ENCODE data around the gene BTF3L4.
"Not testable (repeated sequence)": the region's sequence is repeated elsewhere in the genome, so short reads cannot be mapped to it uniquely, and the experiment has no call there.

BTF3L4 gene

GRCh38 chr1:52055866-52056162 is 281 bp upstream of the BTF3L4 start:
- no peak for DNase-seq

GRCh38 chr1:52056937-52057231 is 789 bp downstream of the BTF3L4 start:
- peak; percentile 73 for DNase-seq

GRCh38 chr1:52057255-52057654 is 1.2 kb downstream of the BTF3L4 start:
- DNase-seq = no peak

- DNase-seq = no peak
Observed at GRCh38 chr1:52057876-52058415, 1.9 kb downstream of the BTF3L4 start.

- no peak for DNase-seq
Observed at GRCh38 chr1:52059321-52059720, 3.2 kb downstream of the BTF3L4 start.

GRCh38 chr1:52059888-52060287 is 3.8 kb downstream of the BTF3L4 start:
- DNase-seq = no peak

GRCh38 chr1:52060822-52061221 is 4.7 kb downstream of the BTF3L4 start:
- no peak for DNase-seq

- no peak for DNase-seq
Observed at GRCh38 chr1:52063192-52063591, 7.1 kb downstream of the BTF3L4 start.

GRCh38 chr1:52070704-52071103 is 14.6 kb downstream of the BTF3L4 start:
- DNase-seq = no peak

GRCh38 chr1:52072291-52072690 is 16.2 kb downstream of the BTF3L4 start:
- DNase-seq = no peak

GRCh38 chr1:52077277-52077676 is 21.2 kb downstream of the BTF3L4 start:
- DNase-seq = not testable (repeated sequence)

- DNase-seq = no peak
Observed at GRCh38 chr1:52080014-52080415, 23.9 kb downstream of the BTF3L4 start.

GRCh38 chr1:52087892-52088291 is 31.8 kb downstream of the BTF3L4 start:
- not testable (repeated sequence) for DNase-seq

GRCh38 chr1:52094300-52094699 is 38.2 kb downstream of the BTF3L4 start:
- DNase-seq = not testable (repeated sequence)

GRCh38 chr1:52096216-52096615 is 40.1 kb downstream of the BTF3L4 start:
- no peak for DNase-seq

GRCh38 chr1:52098139-52098871 is 42.2 kb downstream of the BTF3L4 start:
- no peak for DNase-seq

- peak; percentile 49 for DNase-seq
Observed at GRCh38 chr1:52102336-52103013, 46.4 kb downstream of the BTF3L4 start.

GRCh38 chr1:52111492-52111891 is 55.4 kb downstream of the BTF3L4 start:
- no peak for DNase-seq

- DNase-seq = no peak
Observed at GRCh38 chr1:52112489-52112888, 56.4 kb downstream of the BTF3L4 start.

GRCh38 chr1:52119301-52120079 is 63.4 kb downstream of the BTF3L4 start:
- no peak for DNase-seq

- DNase-seq = no peak
Observed at GRCh38 chr1:52122384-52122783, 66.3 kb downstream of the BTF3L4 start.

- DNase-seq = no peak
Observed at GRCh38 chr1:52123622-52124021, 67.5 kb downstream of the BTF3L4 start.

GRCh38 chr1:52125736-52126359 is 69.8 kb downstream of the BTF3L4 start:
- DNase-seq = no peak
